OCI-LY1 (cell line): ENCODE data around the gene MRRF.

Experiments used
- H2AFZ ChIP-seq: fragments of 200-600 bp; sonication (generic), shearing (Covaris generic); 2 replicates; pipeline ENCODE4 v1.6.0; 2014; ENCODE audit warnings: antibody characterized with exemption, mild to moderate bottlenecking, low read length
- H3F3A ChIP-seq: fragments of 200-600 bp; sonication (generic), shearing (Covaris generic); 2 replicates; pipeline ENCODE4 v1.6.0; 2014; ENCODE audit warnings: mild to moderate bottlenecking, antibody characterized with exemption, low read length, moderate library complexity; ENCODE audit not compliant: insufficient read depth
- H3K27ac ChIP-seq: fragments of 200-600 bp; sonication (generic); 2 replicates; pipeline ENCODE4 v1.5.1; 2014; ENCODE audit warnings: low read length, mixed run types, mild to moderate bottlenecking, low read depth; ENCODE audit not compliant: poor library complexity, severe bottlenecking
- H3K27me3 ChIP-seq: fragments of 200-600 bp; sonication (generic); 2 replicates; pipeline ENCODE4 v1.6.0; 2014; ENCODE audit warnings: antibody characterized with exemption, mild to moderate bottlenecking, low read length, moderate library complexity; ENCODE audit not compliant: insufficient read depth
- H3K36me3 ChIP-seq: fragments of 200-600 bp; sonication (generic); 2 replicates; pipeline ENCODE4 v1.6.1; 2014; ENCODE audit warnings: mild to moderate bottlenecking, antibody characterized with exemption, low read length, moderate library complexity, mixed read lengths; ENCODE audit not compliant: insufficient read depth
- H3K4me1 ChIP-seq: fragments of 200-600 bp; sonication (generic); 2 replicates; pipeline ENCODE4 v1.5.1; 2014; ENCODE audit warnings: mild to moderate bottlenecking, low read length, moderate library complexity; ENCODE audit not compliant: insufficient read depth, severe bottlenecking
- H3K4me2 ChIP-seq: fragments of 200-600 bp; sonication (generic), shearing (Covaris generic); 2 replicates; pipeline ENCODE4 v1.6.1; 2014; ENCODE audit warnings: low read length
- H3K4me3 ChIP-seq: fragments of 200-600 bp; sonication (generic); 2 replicates; pipeline ENCODE4 v1.5.1; 2014; ENCODE audit warnings: low read length, low read depth, mild to moderate bottlenecking, mixed read lengths; ENCODE audit not compliant: poor library complexity, severe bottlenecking
- H3K79me2 ChIP-seq: fragments of 200-600 bp; shearing (Covaris generic); 2 replicates; pipeline ENCODE4 v1.6.1; 2016; ENCODE audit warnings: mixed run types, low read length, mixed read lengths; ENCODE audit not compliant: insufficient read depth
- H3K9ac ChIP-seq: fragments of 200-600 bp; sonication (generic), shearing (Covaris generic); 2 replicates; pipeline ENCODE4 v1.6.1; 2014; ENCODE audit warnings: mild to moderate bottlenecking, low read length, mixed read lengths
- H3K9me2 ChIP-seq: fragments of 200-600 bp; sonication (generic), shearing (Covaris generic); 2 replicates; pipeline ENCODE4 v1.6.1; 2014; ENCODE audit warnings: low read depth, mild to moderate bottlenecking, low read length, mixed read lengths
- H3K9me3 ChIP-seq: fragments of 200-600 bp; shearing (Covaris generic); 2 replicates; pipeline ENCODE4 v1.6.1; 2014; ENCODE audit warnings: low read length, mixed read lengths
- H4K20me1 ChIP-seq: fragments of 200-600 bp; sonication (generic), shearing (Covaris generic); 2 replicates; pipeline ENCODE4 v1.6.0; 2016; ENCODE audit warnings: mild to moderate bottlenecking, low read length; ENCODE audit not compliant: insufficient read depth
- EZH2 ChIP-seq: fragments of 200-600 bp; sonication (generic), shearing (Covaris generic); IDR thresholded peaks from 2 replicates; pipeline ENCODE4 v1.8.0; 2017; ENCODE audit warnings: borderline replicate concordance, mixed run types, mild to moderate bottlenecking, antibody characterized with exemption, low read length, moderate library complexity, mixed read lengths
- TF ChIP-seq, protein P1 (sequence below): fragments of 200-600 bp; sonication (generic), shearing (Covaris generic); IDR thresholded peaks from 2 replicates; pipeline ENCODE4 v1.5.1; 2017; ENCODE audit warnings: mild to moderate bottlenecking, antibody characterized with exemption, low read length, moderate library complexity, mixed read lengths

Gene MRRF

DNA sequence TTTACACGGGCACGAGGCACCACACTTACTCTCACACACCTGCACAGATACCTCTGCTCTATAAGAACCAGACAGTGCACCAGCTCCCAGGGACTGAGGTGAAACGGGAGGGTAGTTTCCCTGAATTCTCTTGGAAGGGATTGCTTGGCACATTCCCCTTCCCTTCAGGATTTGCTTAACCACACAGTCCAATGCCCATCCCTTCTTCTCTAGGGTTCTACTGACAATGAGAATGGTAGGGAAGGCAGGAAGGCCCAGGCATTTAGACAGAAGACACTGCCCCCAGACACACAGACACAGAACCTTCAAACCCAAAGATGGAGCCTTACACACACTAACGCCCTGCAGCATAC is 35.2 kb upstream of the MRRF start:
- Histone ChIP-seq H3F3A (no peaks in the 10 kb centered on the region), H3K27ac (no peak overlapping the region), H3K4me1 (no peaks in the 10 kb centered on the region), H3K79me2 (no peaks in the 10 kb centered on the region), H4K20me1 (no peaks in the 10 kb centered on the region), H3K4me2 (no peak overlapping the region), H3K9me2 (no peaks in the 10 kb centered on the region), H3K9me3 (no peaks in the 10 kb centered on the region), H3K9ac (no peak overlapping the region), H3K27me3 (no peaks in the 10 kb centered on the region), H3K4me3 (no peak overlapping the region), H2AFZ (no peak overlapping the region), H3K36me3 (no peaks in the 10 kb centered on the region)
- TF ChIP-seq, protein P1, sequence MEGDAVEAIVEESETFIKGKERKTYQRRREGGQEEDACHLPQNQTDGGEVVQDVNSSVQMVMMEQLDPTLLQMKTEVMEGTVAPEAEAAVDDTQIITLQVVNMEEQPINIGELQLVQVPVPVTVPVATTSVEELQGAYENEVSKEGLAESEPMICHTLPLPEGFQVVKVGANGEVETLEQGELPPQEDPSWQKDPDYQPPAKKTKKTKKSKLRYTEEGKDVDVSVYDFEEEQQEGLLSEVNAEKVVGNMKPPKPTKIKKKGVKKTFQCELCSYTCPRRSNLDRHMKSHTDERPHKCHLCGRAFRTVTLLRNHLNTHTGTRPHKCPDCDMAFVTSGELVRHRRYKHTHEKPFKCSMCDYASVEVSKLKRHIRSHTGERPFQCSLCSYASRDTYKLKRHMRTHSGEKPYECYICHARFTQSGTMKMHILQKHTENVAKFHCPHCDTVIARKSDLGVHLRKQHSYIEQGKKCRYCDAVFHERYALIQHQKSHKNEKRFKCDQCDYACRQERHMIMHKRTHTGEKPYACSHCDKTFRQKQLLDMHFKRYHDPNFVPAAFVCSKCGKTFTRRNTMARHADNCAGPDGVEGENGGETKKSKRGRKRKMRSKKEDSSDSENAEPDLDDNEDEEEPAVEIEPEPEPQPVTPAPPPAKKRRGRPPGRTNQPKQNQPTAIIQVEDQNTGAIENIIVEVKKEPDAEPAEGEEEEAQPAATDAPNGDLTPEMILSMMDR: no peak
- no peak for TF ChIP-seq EZH2

DNA sequence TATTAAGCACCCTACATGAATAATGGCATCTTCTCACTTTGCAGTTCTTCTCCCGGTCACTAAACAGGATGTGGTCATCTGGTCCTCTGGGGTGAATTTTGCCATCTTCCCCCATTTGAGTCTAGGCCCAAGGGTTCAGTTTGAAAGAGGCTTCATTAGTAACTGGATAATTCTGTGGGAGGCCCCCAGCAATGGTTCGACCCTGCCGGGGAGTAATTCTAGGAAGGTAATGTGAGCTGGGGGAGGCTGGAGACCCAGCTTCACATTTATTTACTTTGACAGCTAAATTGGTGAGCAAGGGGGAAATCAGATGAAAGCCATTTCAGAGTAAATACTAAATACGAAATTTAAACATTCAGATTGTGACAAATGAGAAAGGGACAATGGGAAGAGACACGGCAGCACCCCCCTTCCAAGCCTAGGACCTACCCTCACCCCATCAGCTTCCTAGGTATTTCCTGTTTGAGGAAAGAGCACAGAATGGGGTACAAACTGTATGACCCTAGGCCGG is 31.8 kb upstream of the MRRF start:
- no peak overlapping the region for H2AFZ ChIP-seq
- H3K9me2 ChIP-seq: no peaks in the 10 kb centered on the region
- no peaks in the 10 kb centered on the region for H3K27me3 ChIP-seq
- H3K9me3 ChIP-seq: no peaks in the 10 kb centered on the region
- no peaks in the 10 kb centered on the region for H4K20me1 ChIP-seq
- H3K4me3 ChIP-seq: no peak overlapping the region
- H3K4me2 ChIP-seq: no peak overlapping the region
- H3F3A ChIP-seq: no peaks in the 10 kb centered on the region
- TF ChIP-seq, protein P1: no peak
- TF ChIP-seq EZH2: no peak
- H3K4me1 ChIP-seq: no peaks in the 10 kb centered on the region
- no peaks in the 10 kb centered on the region for H3K79me2 ChIP-seq
- no peak overlapping the region for H3K9ac ChIP-seq
- H3K36me3 ChIP-seq: no peaks in the 10 kb centered on the region
- H3K27ac ChIP-seq: no peak overlapping the region

DNA sequence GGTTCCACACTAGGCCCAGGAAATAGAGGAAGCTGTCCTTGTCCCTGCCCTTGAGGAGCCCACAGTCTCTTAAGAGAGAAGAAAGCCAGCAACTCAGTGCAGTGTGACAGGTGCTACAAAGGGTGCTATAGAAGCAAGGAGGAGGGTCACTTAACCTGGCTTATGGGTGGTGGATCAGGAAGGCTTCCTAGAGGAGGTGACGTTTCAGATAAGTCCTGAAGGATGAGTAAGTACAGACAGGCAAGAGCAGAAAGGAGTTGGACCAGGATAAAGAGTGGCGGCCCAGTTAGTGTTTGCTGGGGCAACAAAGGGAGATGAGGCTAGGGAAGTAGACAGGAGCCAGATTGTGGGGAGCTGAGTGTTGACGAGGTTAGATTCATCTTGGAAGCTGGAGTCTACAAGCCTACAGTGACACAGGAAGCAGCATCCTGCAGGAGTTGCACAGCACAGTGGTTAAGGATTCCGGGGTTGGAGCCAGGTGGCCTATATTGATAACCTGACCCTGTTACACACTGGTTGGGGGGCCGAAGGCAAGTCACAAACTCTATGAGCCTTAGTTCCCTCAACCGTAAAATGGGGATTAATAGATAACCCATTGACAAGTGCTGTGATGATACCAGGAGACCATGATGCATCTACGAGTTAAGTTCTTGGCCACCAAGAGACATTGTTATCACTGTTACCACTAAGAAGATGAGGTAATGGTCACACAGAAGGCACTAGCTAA is 30.5 kb upstream of the MRRF start:
- H3K27me3 ChIP-seq: no peaks in the 10 kb centered on the region
- no peaks in the 10 kb centered on the region for H3K9me2 ChIP-seq
- H3K9ac ChIP-seq: no peak overlapping the region
- H3K4me1 ChIP-seq: no peaks in the 10 kb centered on the region
- H3K4me2 ChIP-seq: no peak overlapping the region
- H3K79me2 ChIP-seq: no peaks in the 10 kb centered on the region
- H2AFZ ChIP-seq: no peak overlapping the region
- no peaks in the 10 kb centered on the region for H3F3A ChIP-seq
- H3K36me3 ChIP-seq: 0 out of 2 replicates have a peak, but pooled peaks cover 8% of the 10 kb centered on the region
- TF ChIP-seq EZH2: no peak
- TF ChIP-seq, protein P1: no peak
- H3K9me3 ChIP-seq: no peaks in the 10 kb centered on the region
- no peak overlapping the region for H3K4me3 ChIP-seq
- H4K20me1 ChIP-seq: no peaks in the 10 kb centered on the region
- H3K27ac ChIP-seq: no peak overlapping the region
